H1 (cell line): Measurements from ENCODE around the gene POMT2. TPM values are rescaled to one million over a fixed set of nuclear protein-coding genes. Genes with fewer than 3 reads are reported as not detected.

ENCODE experiments used
- CTCF ChIA-PET: fragments of 300-600 bp; sonication (Branson Sonifier 250); formaldehyde crosslinking; loops from one replicate; lab custom pipeline; 2021; ENCODE audit not compliant: partially characterized antibody; lab: Charles Lee
- POLR2A ChIA-PET: fragments of 300-600 bp; sonication (Branson Sonifier 250); formaldehyde crosslinking; loops from one replicate; lab custom pipeline; 2021; ENCODE audit warnings: inconsistent platforms; ENCODE audit not compliant: partially characterized antibody; lab: Charles Lee
- DNase-seq, 2 experiments: peaks; one replicate each; pipeline versions ENCODE4 v3.0.0 to v3.0.0-alpha.2; 2010 to 2022; ENCODE audit warnings: low spot score in 2 of 2, low read depth in 1 of 2, mixed read lengths in 1 of 2
- FAIRE-seq: peaks from 2 replicates; lab custom pipeline; 2011; peaks lifted over from hg19 to GRCh38; lab: Jason Lieb, UNC
- H2AFZ ChIP-seq: 2 replicates; pipeline ENCODE4 v1.8.1; 2012; ENCODE audit warnings: low read length, inconsistent platforms
- H2AK5ac ChIP-seq: 2 replicates; pipeline ENCODE4 v1.6.1; 2013; ENCODE audit warnings: low read depth, low read length
- H2BK120ac ChIP-seq: replicated peaks from 2 replicates; pipeline ENCODE3; 2013; ENCODE audit warnings: low read depth, low read length, inconsistent platforms
- H2BK12ac ChIP-seq: 2 replicates; pipeline ENCODE4 v1.6.1; 2013; ENCODE audit warnings: low read depth, low read length
- H2BK15ac ChIP-seq: 2 replicates; pipeline ENCODE4 v1.6.1; 2013; ENCODE audit warnings: low read length
- H2BK20ac ChIP-seq: 2 replicates; pipeline ENCODE4 v1.6.1; 2013; ENCODE audit warnings: low read length
- H2BK5ac ChIP-seq: 2 replicates; pipeline ENCODE4 v1.6.1; 2013; ENCODE audit warnings: low read depth, low read length
- H3K14ac ChIP-seq: 2 replicates; pipeline ENCODE4 v1.6.1; 2013; ENCODE audit warnings: inconsistent platforms; ENCODE audit not compliant: insufficient read length
- H3K18ac ChIP-seq: 2 replicates; pipeline ENCODE4 v1.6.1; 2013; ENCODE audit warnings: low read length; ENCODE audit errors: extremely low read depth
- H3K23ac ChIP-seq: 2 replicates; pipeline ENCODE4 v1.6.1; 2013; ENCODE audit warnings: inconsistent platforms; ENCODE audit not compliant: insufficient read length
- H3K23me2 ChIP-seq: 2 replicates; pipeline ENCODE4 v1.6.1; 2013; ENCODE audit warnings: low read depth, low read length
- H3K27ac ChIP-seq: 2 replicates; pipeline ENCODE4 v1.6.1; 2011; ENCODE audit warnings: low read depth, low read length, inconsistent platforms
- H3K27me3 ChIP-seq, 4 experiments: replicated peaks in 1 of 4; 1 replicate in 1 of 4; 2 replicates in 3 of 4; pipeline versions ENCODE4 v1.6.1 to v1.8.1; 2011 to 2013; ENCODE audit warnings: low read length in 3 of 4, mild to moderate bottlenecking in 3 of 4, inconsistent platforms in 2 of 4, mixed read lengths in 2 of 4, moderate library complexity in 1 of 4; ENCODE audit not compliant: control insufficient read depth in 3 of 4, insufficient read depth in 3 of 4; ENCODE audit errors: extremely low read depth in 1 of 4
- H3K36me3 ChIP-seq, 4 experiments: 2 replicates each; pipeline versions ENCODE4 v1.6.1 to v1.8.1; 2011 to 2013; ENCODE audit warnings: mild to moderate bottlenecking in 4 of 4, low read length in 3 of 4, moderate library complexity in 2 of 4, control low read depth in 1 of 4, inconsistent platforms in 1 of 4; ENCODE audit not compliant: insufficient read depth in 4 of 4, control insufficient read depth in 2 of 4
- H3K4ac ChIP-seq: replicated peaks from 2 replicates; pipeline ENCODE3; 2013; ENCODE audit warnings: low read length, low read depth, mixed read lengths, inconsistent platforms; ENCODE audit not compliant: insufficient read length
- H3K4me1 ChIP-seq, 4 experiments: replicated peaks in 1 of 4; 1 replicate in 1 of 4; 2 replicates in 3 of 4; pipeline versions ENCODE4 v1.6.1 to v1.8.1; 2011 to 2013; ENCODE audit warnings: low read length in 3 of 4, inconsistent platforms in 2 of 4, mixed read lengths in 1 of 4; ENCODE audit not compliant: insufficient read depth in 4 of 4, control insufficient read depth in 3 of 4
- H3K4me2 ChIP-seq, 2 experiments: 2 replicates each; pipeline versions ENCODE4 v1.6.1 to v1.8.1; 2011 to 2013; ENCODE audit warnings: low read depth in 2 of 2, low read length in 2 of 2, control low read depth in 1 of 2, inconsistent platforms in 1 of 2, mild to moderate bottlenecking in 1 of 2; ENCODE audit not compliant: insufficient read depth in 1 of 2
- H3K4me3 ChIP-seq, 4 experiments: fragments of 200-600, 300-600 bp in 1 of 4; sonication (generic), shearing (Covaris generic), sonication (Bioruptor Twin) in 1 of 4; 2 replicates each; pipeline versions ENCODE4 v1.5.1 to v1.8.1; 2011 to 2016; ENCODE audit warnings: low read length in 4 of 4, low read depth in 3 of 4, control low read depth in 2 of 4, inconsistent platforms in 2 of 4, mild to moderate bottlenecking in 2 of 4, mixed read lengths in 1 of 4, moderate library complexity in 1 of 4; ENCODE audit not compliant: insufficient read depth in 2 of 4; ENCODE audit errors: extremely low read depth in 1 of 4
- H3K56ac ChIP-seq: replicated peaks from 2 replicates; pipeline ENCODE3; 2013; ENCODE audit warnings: low read depth, mild to moderate bottlenecking, mixed read lengths, low read length, inconsistent platforms; ENCODE audit not compliant: insufficient read length
- H3K79me1 ChIP-seq: 2 replicates; pipeline ENCODE4 v1.6.1; 2013; ENCODE audit warnings: low read depth, low read length, control low read depth
- H3K79me2 ChIP-seq, 2 experiments: 2 replicates each; pipeline versions ENCODE4 v1.6.1 to v1.8.1; 2012 to 2013; ENCODE audit warnings: low read length in 2 of 2, mild to moderate bottlenecking in 2 of 2, inconsistent platforms in 1 of 2; ENCODE audit not compliant: insufficient read depth in 2 of 2, control insufficient read depth in 1 of 2
- H3K9ac ChIP-seq, 4 experiments: replicated peaks in 1 of 4; 1 replicate in 1 of 4; 2 replicates in 3 of 4; pipeline versions ENCODE4 v1.6.1 to v1.8.1; 2011 to 2013; ENCODE audit warnings: low read depth in 3 of 4, low read length in 3 of 4, control low read depth in 2 of 4, mild to moderate bottlenecking in 2 of 4, moderate library complexity in 2 of 4, inconsistent platforms in 1 of 4; ENCODE audit errors: extremely low read depth in 1 of 4
- H3K9me3 ChIP-seq, 2 experiments: 2 replicates each; pipeline versions ENCODE4 v1.6.1 to v1.8.1; 2012 to 2013; ENCODE audit warnings: mild to moderate bottlenecking in 2 of 2, moderate library complexity in 2 of 2, control low read depth in 1 of 2, inconsistent platforms in 1 of 2, low read depth in 1 of 2, low read length in 1 of 2, mixed read lengths in 1 of 2; ENCODE audit not compliant: insufficient read depth in 2 of 2
- H4K20me1 ChIP-seq, 2 experiments: replicated peaks in 1 of 2; 2 replicates each; pipeline versions ENCODE3 to v1.8.1; 2011 to 2013; ENCODE audit warnings: inconsistent platforms in 2 of 2, low read length in 2 of 2, mild to moderate bottlenecking in 1 of 2; ENCODE audit not compliant: insufficient read depth in 2 of 2, control insufficient read depth in 1 of 2
- H4K5ac ChIP-seq: 2 replicates; pipeline ENCODE4 v1.6.1; 2013; ENCODE audit warnings: low read length, low read depth, mixed read lengths, inconsistent platforms; ENCODE audit not compliant: insufficient read length
- H4K8ac ChIP-seq: 2 replicates; pipeline ENCODE4 v1.8.0; 2013; ENCODE audit warnings: mild to moderate bottlenecking, moderate library complexity, low read length, inconsistent platforms; ENCODE audit not compliant: insufficient read depth; ENCODE audit errors: extremely low read depth
- H4K91ac ChIP-seq: replicated peaks from 2 replicates; pipeline ENCODE3; 2013; ENCODE audit warnings: low read length, mixed read lengths, inconsistent platforms; ENCODE audit not compliant: insufficient read length
- BRCA1 ChIP-seq: IDR thresholded peaks from 2 replicates; pipeline ENCODE4 v1.6.1; 2012; ENCODE audit warnings: low read depth, low read length, improper control_type of control experiment
- CHD2 ChIP-seq: IDR thresholded peaks from 2 replicates; pipeline ENCODE4 v1.6.1; 2012; ENCODE audit warnings: low read length, improper control_type of control experiment
- CTBP2 ChIP-seq: IDR thresholded peaks from 2 replicates; pipeline ENCODE4 v1.7.0; 2011; ENCODE audit warnings: borderline replicate concordance, mild to moderate bottlenecking, moderate library complexity, mixed read lengths, low read length; ENCODE audit not compliant: insufficient read depth, insufficient read length
- EZH2 ChIP-seq: fragments of 200-600 bp; sonication (generic); IDR thresholded peaks from 2 replicates; pipeline ENCODE4 v1.7.1; 2012; ENCODE audit warnings: low read depth, mild to moderate bottlenecking, moderate library complexity, low read length, inconsistent platforms; ENCODE audit not compliant: severe bottlenecking
- HDAC2 ChIP-seq, 2 experiments: fragments of 300-600 bp in 1 of 2; sonication (generic) in 1 of 2; IDR thresholded peaks; 2 replicates each; pipeline ENCODE4 v1.6.1; 2011 to 2012; ENCODE audit warnings: low read depth in 2 of 2, low read length in 2 of 2, mild to moderate bottlenecking in 2 of 2, moderate library complexity in 2 of 2, borderline replicate concordance in 1 of 2, inconsistent platforms in 1 of 2
- KDM4A ChIP-seq: IDR thresholded peaks from one replicate; pipeline ENCODE4 v1.7.1; 2012; ENCODE audit warnings: low read depth, mild to moderate bottlenecking, moderate library complexity, low read length, inconsistent platforms; ENCODE audit not compliant: severe bottlenecking
- MAFK ChIP-seq: IDR thresholded peaks from 2 replicates; pipeline ENCODE4 v1.6.1; 2012; ENCODE audit warnings: low read depth, mild to moderate bottlenecking, improper control_type of control experiment, low read length
- NANOG ChIP-seq: IDR thresholded peaks from 2 replicates; pipeline ENCODE4 v1.6.1; 2011; ENCODE audit warnings: low read length, low read depth, mild to moderate bottlenecking, inconsistent platforms; ENCODE audit not compliant: insufficient read depth, poor library complexity, severe bottlenecking
- RFX5 ChIP-seq: IDR thresholded peaks from 2 replicates; pipeline ENCODE4 v1.6.1; 2011; ENCODE audit warnings: low read depth, low read length, improper control_type of control experiment, borderline replicate concordance
- RXRA ChIP-seq: IDR thresholded peaks from 2 replicates; pipeline ENCODE4 v1.6.1; 2011; ENCODE audit warnings: low read depth, mild to moderate bottlenecking, low read length, moderate library complexity; ENCODE audit not compliant: insufficient read depth
- SP4 ChIP-seq: IDR thresholded peaks from 2 replicates; pipeline ENCODE4 v1.6.1; 2012; ENCODE audit warnings: low read length, inconsistent platforms
- TCF12 ChIP-seq: IDR thresholded peaks from 2 replicates; pipeline ENCODE4 v1.6.1; 2011; ENCODE audit warnings: low read depth, mild to moderate bottlenecking, low read length
- TEAD4 ChIP-seq: IDR thresholded peaks from 2 replicates; pipeline ENCODE4 v1.6.1; 2012; ENCODE audit warnings: low read depth, low read length, inconsistent platforms, mixed read lengths
- WGBS, 2 experiments: shearing (Covaris generic) in 1 of 2; methylation state at CpG; one replicate each; pipeline versions ENCODE4 v1.1.6 to v1.1.7; 2013 to 2015; ENCODE audit warnings: low lambda C conversion rate in 2 of 2, mixed read lengths in 2 of 2, inconsistent platforms in 1 of 2, low coverage in 1 of 2, missing lambda C conversion rate in 1 of 2; ENCODE audit not compliant: insufficient replicate concordance in 2 of 2, insufficient coverage in 1 of 2, insufficient read length in 1 of 2; ENCODE audit errors: extremely low coverage in 1 of 2, missing lambda C conversion rate in 1 of 2; 5-methylcytosine and 5-hydroxymethylcytosine counted together
- polyA plus RNA-seq, 7 experiments: library from polyadenylated mRNA; depleted of rRNA in 3 of 7; stranded (reverse) in 5 of 7; unstranded in 2 of 7; fragments of >200 nt in 5 of 7; fragments of 200-250 nt in 2 of 7; gene quantifications; 1 replicate in 5 of 7; 2 replicates in 1 of 7; 4 replicates in 1 of 7; pipeline versions ENCODE4 v1.2.1 to v1.2.3, GENCODE V29; 2011 to 2013; ENCODE audit warnings: missing spikeins in 2 of 7, mixed read lengths in 2 of 7
- total RNA-seq: library from RNA; stranded (reverse); fragmentation: NEBNext Ultra II Directional; extraction: Animal tissue kit (Norgen Biotek cat#: 25700); gene quantifications from 2 replicates; pipeline ENCODE4 v1.2.1, GENCODE V29; 2021

Gene POMT2
- total and polyA plus RNA-seq, 2 of the 8 experiments (the other 6 are each of a cell fraction or from before 2014, with no cell fraction given) = 20.8 to 44.9 TPM

DNA sequence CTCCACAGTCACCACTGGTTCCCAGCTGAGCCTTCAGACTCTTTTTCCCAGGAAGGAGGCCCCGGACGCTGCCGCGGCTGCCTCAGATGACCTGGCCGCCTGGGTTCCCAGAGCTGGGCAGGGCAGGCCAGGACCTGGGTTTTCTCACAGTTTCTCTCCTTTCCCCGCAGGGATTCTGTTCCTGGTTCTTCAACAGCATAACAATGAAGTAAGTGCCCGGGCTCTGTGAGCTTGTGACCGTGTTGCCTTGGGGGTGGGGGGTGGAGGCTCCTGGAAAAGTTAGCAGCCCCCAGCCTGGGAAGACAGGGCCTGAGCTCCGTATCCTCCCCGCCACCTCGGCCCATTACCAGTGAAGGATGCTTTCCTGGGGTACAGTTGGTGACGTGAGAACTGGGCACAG, 95.4 kb downstream of the POMT2 start:
- H2AFZ ChIP-seq = no peak overlapping the region
- H3K4me3 ChIP-seq = no peak overlapping the region
- WGBS, 2 experiments = 56% methylated on average over 8 of the region's 12 CpGs; no CpG with 5 or more reads in 1 of the 2 experiments
- H2BK15ac ChIP-seq = no peak overlapping the region
- no peaks in the 10 kb centered on the region for H3K9me3 ChIP-seq
- no peak overlapping the region for H3K18ac ChIP-seq
- no peak overlapping the region for H3K56ac ChIP-seq
- H3K36me3 ChIP-seq = no peaks in the 10 kb centered on the region
- no peaks in the 10 kb centered on the region for H3K79me2 ChIP-seq
- H3K27me3 ChIP-seq = no peaks in the 10 kb centered on the region
- POLR2A ChIA-PET = no interaction called here
- H3K4me2 ChIP-seq = no peak overlapping the region; a peak in 1 of 4 replicates
- H3K4ac ChIP-seq = no peak overlapping the region
- H4K8ac ChIP-seq = no peak overlapping the region
- peaks cover 16 to 35% (median 20%) of the 10 kb centered on the region in 4 experiments for H3K4me1 ChIP-seq
- CTCF ChIA-PET = interaction anchor here (1.0 to 7.4 kb wide), 8 partner anchors 12 to 85 kb away, joined by 3 to 75 read pairs (median 8); no protein-coding TSS in a partner anchor
- H2BK5ac ChIP-seq = 0 out of 2 replicates have a peak overlapping the region, but pooled peaks have one; percentile 52
- no peak overlapping the region for H2BK12ac ChIP-seq
- peak overlapping the region; percentile 80; the same call in 1 of the 2 replicates for H2BK20ac ChIP-seq
- H2BK120ac ChIP-seq = no peak overlapping the region
- H3K23ac ChIP-seq = no peak overlapping the region
- no peak overlapping the region for H3K27ac ChIP-seq
- H3K23me2 ChIP-seq = 0 out of 2 replicates have a peak, but pooled peaks cover 2% of the 10 kb centered on the region
- H4K20me1 ChIP-seq = no peaks in the 10 kb centered on the region
- no peak overlapping the region for H4K91ac ChIP-seq
- no peak for DNase-seq
- no peak for FAIRE-seq
- no peak overlapping the region for H3K14ac ChIP-seq
- H4K5ac ChIP-seq = no peak overlapping the region
- no peak overlapping the region; a peak in 1 of 7 replicates for H3K9ac ChIP-seq
- H3K79me1 ChIP-seq = no peaks in the 10 kb centered on the region
- H2AK5ac ChIP-seq = no peak overlapping the region
- no peak for TF ChIP-seq RXRA
- no peak for TF ChIP-seq RFX5
- TF ChIP-seq CHD2 = no peak
- no peak for TF ChIP-seq NANOG
- no peak for TF ChIP-seq TEAD4
- no peak for TF ChIP-seq TCF12
- TF ChIP-seq KDM4A = no peak
- no peak for TF ChIP-seq EZH2
- no peak for TF ChIP-seq BRCA1
- no peak for TF ChIP-seq SP4
- no peak for TF ChIP-seq HDAC2 (IDR thresholded peaks at IDR 0.05; ENCODE audit: borderline replicate concordance in 1 of 2, low read depth in 2 of 2, low read length in 2 of 2)
- no peak for TF ChIP-seq CTBP2
- TF ChIP-seq MAFK = no peak
